Dermis blood vessel endothelial cell (primary cell): Measurements from ENCODE around the gene INSC. TPM values are rescaled to one million over a fixed set of nuclear protein-coding genes. Genes with fewer than 3 reads are reported as not detected.

Source experiments
- DNase-seq: peaks from one replicate; pipeline ENCODE4 v3.0.0; 2010
- total RNA-seq: library from RNA; depleted of rRNA; stranded (reverse); fragments of >200 nt; gene quantifications from 2 replicates; pipeline ENCODE4 v1.2.3, GENCODE V29; 2014

INSC gene
- total RNA-seq, 1 donor from 2014 or later: not detected

DNA sequence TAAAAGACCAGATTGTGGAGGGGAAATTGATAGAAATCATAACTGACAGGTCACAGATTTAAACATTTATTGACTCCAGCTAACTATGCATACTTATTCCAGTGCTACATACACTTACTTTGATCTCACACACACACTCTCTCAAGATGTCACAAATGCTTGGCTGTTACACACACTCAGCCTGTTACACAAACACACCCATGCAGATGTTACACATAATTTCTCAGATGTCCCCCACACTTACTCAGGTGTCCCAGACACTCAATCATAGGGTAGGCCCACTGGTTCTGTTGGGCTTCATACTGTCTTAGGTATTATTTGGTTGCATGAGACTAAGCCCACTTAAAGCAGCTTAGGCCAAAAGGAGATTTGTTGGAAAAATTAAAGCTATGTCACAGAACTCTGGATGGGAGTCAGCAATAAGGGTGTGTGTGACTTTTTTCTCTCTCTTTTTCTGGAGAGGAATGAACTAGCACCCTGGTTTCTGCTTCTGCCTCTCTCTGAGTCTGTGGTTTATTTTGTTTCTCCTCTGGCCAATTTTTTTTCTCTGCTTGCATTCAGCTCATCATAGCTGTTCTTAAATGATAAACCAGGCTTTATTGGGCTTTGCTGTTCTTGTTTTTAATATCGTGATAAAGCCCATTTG is 179.4 kb downstream of the INSC start:
- no peak for DNase-seq

DNA sequence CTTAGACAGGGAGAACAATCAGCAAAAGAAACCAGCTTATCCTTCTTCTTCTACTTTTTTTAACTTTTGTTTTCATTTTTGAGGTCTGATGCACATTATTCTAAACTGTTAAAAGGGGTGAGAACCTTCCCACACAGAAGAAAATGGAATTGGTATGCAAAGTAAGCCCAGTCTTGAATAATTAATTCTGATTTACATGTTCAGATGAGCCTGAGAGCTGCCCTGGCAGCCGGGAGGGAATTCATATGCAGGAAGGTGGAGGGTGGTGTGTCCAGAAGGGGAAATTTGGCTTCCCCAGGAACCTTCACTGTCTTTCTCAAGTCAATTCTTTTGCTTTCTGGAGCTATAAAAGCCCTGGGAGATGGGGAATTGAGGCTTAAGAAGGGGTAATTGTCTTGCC is 181.0 kb downstream of the INSC start:
- DNase-seq: no peak

Other genes starting within 250 kb of the INSC start
- gene CYP2R1, start 222.7 kb upstream of the INSC start, total RNA-seq: 8.7 TPM in 2 replicates
- gene CALCA, start 142.6 kb upstream of the INSC start, total RNA-seq: not detected in 2 replicates
- not detected in 2 replicates for gene CALCB, start 41.3 kb upstream of the INSC start, total RNA-seq